ENCODE results near the gene TMEM131L. TPM values are rescaled to one million over a fixed set of nuclear protein-coding genes. Genes with fewer than 3 reads are reported as not detected.
"Not testable (repeated sequence)": the region's sequence is repeated elsewhere in the genome, so short reads cannot be mapped to it uniquely, and the experiment has no call there.

TMEM131L gene
- total and polyA plus RNA-seq, 5 experiments from 2014 or later = 13.8 to 72.6 (median 32.9) TPM

DNA sequence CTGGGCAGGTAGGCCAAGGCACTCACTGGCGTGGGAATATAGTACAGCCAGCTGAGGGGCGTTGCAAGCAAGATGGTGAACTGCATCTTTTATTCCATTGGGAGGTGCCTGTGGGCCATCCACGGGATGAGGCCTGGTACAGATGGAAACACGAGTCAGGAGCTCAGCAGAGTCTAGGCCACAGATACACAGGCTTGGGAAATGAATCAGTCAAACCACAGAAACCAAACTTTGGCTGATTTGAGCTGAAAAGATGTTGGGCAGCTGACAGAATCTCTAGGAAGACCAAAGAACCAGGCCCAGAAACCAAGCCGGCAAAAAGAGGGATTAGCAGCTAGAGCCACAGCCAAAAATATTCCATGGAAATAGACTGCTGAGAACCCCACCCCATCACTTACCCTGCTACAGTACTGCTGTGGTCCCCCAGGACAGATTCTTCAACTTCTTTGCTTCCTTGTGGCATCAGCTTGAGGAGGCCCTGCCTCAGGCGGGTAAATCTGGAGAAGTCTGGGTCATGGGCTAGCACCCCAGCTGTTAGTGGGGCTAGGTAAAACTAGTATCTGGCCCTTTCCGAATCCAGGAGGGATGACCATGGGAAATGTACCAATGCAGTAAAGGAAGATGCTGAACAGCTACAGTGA, 75.4 kb downstream of the TMEM131L start:
- H3K36me3 Mint-ChIP-seq = peaks cover 0 to 28% (median 0%) of the 10 kb centered on the region in 3 donors
- POLR2A ChIA-PET = interaction anchor here (0.5 to 2.2 kb wide), 5 partner anchors 10 to 201 kb away, joined by 3 to 7 read pairs (median 4); no protein-coding TSS in a partner anchor
- no peak for DNase-seq

DNA sequence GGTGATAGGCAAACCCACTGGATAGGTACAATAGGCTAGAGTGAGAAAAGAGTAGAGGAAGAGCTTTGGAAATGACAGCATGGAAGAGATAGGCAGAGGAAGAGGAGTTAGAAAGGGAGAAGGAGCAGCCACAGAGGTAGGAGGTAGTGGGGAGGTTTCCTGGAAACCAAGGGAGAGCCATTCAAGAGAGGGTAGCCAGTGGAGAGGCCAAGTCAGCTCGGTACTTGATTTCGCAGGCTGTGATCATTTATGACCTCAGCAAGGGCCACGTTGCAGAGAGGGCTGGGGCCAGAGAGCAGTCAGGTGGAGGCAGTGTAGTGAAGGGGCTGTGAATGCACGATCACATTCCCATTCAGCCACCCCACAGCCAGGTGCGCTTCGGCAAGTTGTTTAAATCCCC, 76.0 kb downstream of the TMEM131L start:
- peak overlapping the region in 5 of 10 donors; percentile 8 to 56 (median 46) for H3K4me3 Mint-ChIP-seq
- ATAC-seq = no peak
- H3K36me3 Mint-ChIP-seq = peaks cover 0 to 25% (median 0%) of the 10 kb centered on the region in 3 donors

More for the DNA sequence above, 75.4 kb downstream of the TMEM131L start:
- Mint-ChIP-seq H3K4me1 (peaks cover 41 to 93% (median 80%) of the 10 kb centered on the region in 4 donors), H3K9me3 (no peaks in the 10 kb centered on the region), H3K27me3 (no peaks in the 10 kb centered on the region), H3K4me3 (peak overlapping the region in 6 of 10 donors; percentile 8 to 56 (median 34)), H3K27ac (peak overlapping the region in 9 of 10 donors; percentile 14 to 97 (median 74))
- ATAC-seq = no peak

DNA sequence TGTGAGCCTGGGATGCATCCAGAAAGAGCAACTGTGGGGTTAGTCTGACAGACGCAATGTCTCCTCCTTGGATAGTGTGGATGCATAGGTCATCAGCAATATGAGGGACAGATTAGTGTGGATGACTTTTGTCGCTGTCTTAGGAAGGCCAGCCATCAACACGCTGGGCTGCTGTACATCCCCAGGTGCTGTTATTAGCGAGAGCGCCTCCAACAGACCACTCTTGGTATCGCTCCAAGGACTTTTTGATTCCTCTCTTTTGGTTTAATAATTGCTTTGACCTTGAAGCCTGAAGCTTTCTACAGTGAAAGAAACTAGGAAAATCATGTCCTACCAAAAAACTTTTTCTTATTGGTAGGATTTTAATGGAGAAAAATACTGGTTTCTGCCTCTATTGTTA, 76.7 kb downstream of the TMEM131L start:
- Mint-ChIP-seq H3K9me3 (no peaks in the 10 kb centered on the region), H3K4me1 (peaks cover 38 to 90% (median 76%) of the 10 kb centered on the region in 4 donors), H3K4me3 (peak overlapping the region in 3 of 10 donors; percentile 26 to 64 (median 42)), H3K36me3 (peaks cover 0 to 26% (median 0%) of the 10 kb centered on the region in 3 donors), H3K27ac (peak overlapping the region in 7 of 10 donors; percentile 32 to 97 (median 73)), H3K27me3 (no peaks in the 10 kb centered on the region)
- DNase-seq = no peak
- no peak for ATAC-seq
- POLR2A ChIA-PET = no interaction called here

More for the DNA sequence above, 76.0 kb downstream of the TMEM131L start:
- POLR2A ChIA-PET = interaction anchor here (0.8 to 2.2 kb wide), 4 partner anchors 11 to 74 kb away, joined by 3 to 7 read pairs (median 4); no protein-coding TSS in a partner anchor
- Mint-ChIP-seq H3K4me1 (peaks cover 40 to 91% (median 76%) of the 10 kb centered on the region in 4 donors), H3K27ac (peak overlapping the region in 9 of 10 donors; percentile 20 to 97 (median 68)), H3K9me3 (no peaks in the 10 kb centered on the region), H3K27me3 (no peaks in the 10 kb centered on the region)
- no peak for DNase-seq

DNA sequence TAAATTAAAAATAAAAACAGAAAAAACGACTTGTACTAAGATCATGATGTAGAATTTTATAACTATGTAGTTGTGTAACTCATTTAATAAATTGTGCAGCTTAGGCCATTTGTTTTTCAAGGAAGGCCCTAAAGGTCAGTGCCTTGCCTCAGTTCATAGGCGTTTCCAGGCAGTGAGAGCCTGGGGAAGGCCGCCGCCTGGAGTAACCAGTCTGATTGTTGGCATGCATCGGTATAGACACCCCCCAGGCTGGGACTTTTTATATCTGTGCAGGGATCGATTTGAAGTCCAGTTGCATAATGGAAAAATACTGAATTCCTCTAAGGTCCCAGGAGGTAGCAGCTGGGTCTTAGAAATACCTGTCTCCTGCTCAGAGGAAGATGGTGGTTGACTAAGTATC, 77.2 kb downstream of the TMEM131L start:
- peak overlapping the region in 4 of 10 donors; percentile 13 to 59 (median 40) for H3K27ac Mint-ChIP-seq
- no peak for DNase-seq
- peaks cover 0 to 26% (median 0%) of the 10 kb centered on the region in 3 donors for H3K36me3 Mint-ChIP-seq
- H3K4me3 Mint-ChIP-seq = no peak overlapping the region
- H3K27me3 Mint-ChIP-seq = no peaks in the 10 kb centered on the region
- POLR2A ChIA-PET = interaction anchor here (0.6 kb wide), 1 partner anchor 63 kb away, joined by 4 read pairs; no protein-coding TSS in a partner anchor
- H3K4me1 Mint-ChIP-seq = peaks cover 34 to 89% (median 75%) of the 10 kb centered on the region in 4 donors
- no peaks in the 10 kb centered on the region for H3K9me3 Mint-ChIP-seq
- ATAC-seq = no peak

DNA sequence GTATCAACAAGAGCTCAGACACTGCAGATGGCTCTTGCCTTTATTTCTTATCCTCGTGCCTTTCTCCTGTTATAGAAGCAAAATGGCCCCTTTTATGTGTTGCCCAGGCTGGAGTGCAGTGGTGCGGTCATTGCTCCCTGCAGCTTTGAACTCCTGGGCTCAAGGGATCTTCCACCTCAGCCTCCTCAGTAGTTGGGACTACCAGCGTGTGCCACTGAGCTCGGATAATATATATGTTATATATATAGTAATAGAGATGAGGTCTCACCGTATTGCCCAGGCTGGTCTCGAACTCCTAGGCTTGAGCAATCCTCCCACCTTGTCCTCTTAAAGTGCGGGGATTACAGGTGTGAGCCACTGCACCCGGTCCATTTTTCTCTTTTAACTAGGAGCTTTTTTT, 79.7 kb downstream of the TMEM131L start:
- peak overlapping the region in 1 of 10 donors; percentile 28 for H3K4me3 Mint-ChIP-seq
- POLR2A ChIA-PET = interaction anchor here (0.5 kb wide), 1 partner anchor 129 kb away, joined by 4 read pairs; no protein-coding TSS in a partner anchor
- H3K36me3 Mint-ChIP-seq = peaks cover 0 to 21% (median 2%) of the 10 kb centered on the region in 3 donors
- peaks cover 30 to 82% (median 70%) of the 10 kb centered on the region in 4 donors for H3K4me1 Mint-ChIP-seq
- no peak for ATAC-seq
- peak overlapping the region in 4 of 10 donors; percentile 2 to 56 (median 22) for H3K27ac Mint-ChIP-seq
- DNase-seq = no peak
- H3K9me3 Mint-ChIP-seq = no peaks in the 10 kb centered on the region
- H3K27me3 Mint-ChIP-seq = no peaks in the 10 kb centered on the region

DNA sequence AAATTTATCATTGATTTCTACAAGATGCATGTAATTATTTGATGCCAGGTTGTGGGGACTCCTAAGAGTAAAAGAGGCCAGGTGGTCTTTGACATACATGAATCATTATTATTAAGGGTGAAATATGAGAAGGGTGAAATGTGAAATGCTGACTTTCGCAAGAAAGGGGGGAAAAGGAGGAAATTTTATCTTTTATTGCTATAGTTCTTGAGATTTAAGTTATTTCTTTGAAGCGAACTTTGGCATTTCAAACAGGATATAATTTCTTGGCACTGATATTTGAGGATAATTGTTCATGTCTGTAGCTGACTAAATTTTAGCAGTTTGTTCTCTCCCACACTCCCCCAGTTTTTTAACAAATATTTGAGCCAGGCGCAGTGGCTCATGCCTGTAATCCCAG, 80.1 kb downstream of the TMEM131L start:
- Mint-ChIP-seq H3K27me3 (no peaks in the 10 kb centered on the region), H3K36me3 (peaks cover 0 to 23% (median 5%) of the 10 kb centered on the region in 3 donors), H3K4me1 (peaks cover 28 to 80% (median 68%) of the 10 kb centered on the region in 4 donors), H3K4me3 (peak overlapping the region in 1 of 10 donors; percentile 28), H3K9me3 (no peaks in the 10 kb centered on the region), H3K27ac (peak overlapping the region in 6 of 10 donors; percentile 2 to 63 (median 50))
- POLR2A ChIA-PET = interaction anchor here (1.1 kb wide), 1 partner anchor 15 kb away, joined by 3 read pairs; no protein-coding TSS in a partner anchor
- DNase-seq (no peak), ATAC-seq (no peak)

DNA sequence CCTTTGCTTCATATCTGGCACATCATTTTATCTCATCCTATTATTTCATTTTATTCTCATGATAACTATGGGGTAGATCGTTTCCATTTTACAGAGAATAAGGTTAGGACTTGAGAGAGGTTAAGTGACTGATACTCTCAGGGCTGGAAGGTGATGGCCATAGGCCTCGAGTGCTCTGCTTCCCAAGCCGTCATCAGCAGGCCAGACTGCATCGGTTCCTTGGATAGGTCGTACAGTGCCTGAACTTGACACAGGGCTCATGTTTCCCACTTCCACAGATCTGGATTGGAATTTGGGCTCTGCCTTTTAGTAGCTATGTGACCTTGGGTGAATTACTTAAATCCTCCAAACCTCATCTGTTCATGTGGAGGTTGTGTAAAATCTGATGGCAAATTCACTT, 81.4 kb downstream of the TMEM131L start:
- no peaks in the 10 kb centered on the region for H3K27me3 Mint-ChIP-seq
- POLR2A ChIA-PET = interaction anchor here (0.5 to 1.1 kb wide), 3 partner anchors 16 to 21 kb away, joined by 3 to 6 read pairs (median 4); no protein-coding TSS in a partner anchor
- no peak for ATAC-seq
- peak overlapping the region in 4 of 10 donors; percentile 58 to 74 (median 69) for H3K27ac Mint-ChIP-seq
- peaks cover 0 to 27% (median 5%) of the 10 kb centered on the region in 3 donors for H3K36me3 Mint-ChIP-seq
- DNase-seq = no peak
- no peak overlapping the region for H3K4me3 Mint-ChIP-seq
- peaks cover 18 to 67% (median 56%) of the 10 kb centered on the region in 4 donors for H3K4me1 Mint-ChIP-seq
- H3K9me3 Mint-ChIP-seq = no peaks in the 10 kb centered on the region

DNA sequence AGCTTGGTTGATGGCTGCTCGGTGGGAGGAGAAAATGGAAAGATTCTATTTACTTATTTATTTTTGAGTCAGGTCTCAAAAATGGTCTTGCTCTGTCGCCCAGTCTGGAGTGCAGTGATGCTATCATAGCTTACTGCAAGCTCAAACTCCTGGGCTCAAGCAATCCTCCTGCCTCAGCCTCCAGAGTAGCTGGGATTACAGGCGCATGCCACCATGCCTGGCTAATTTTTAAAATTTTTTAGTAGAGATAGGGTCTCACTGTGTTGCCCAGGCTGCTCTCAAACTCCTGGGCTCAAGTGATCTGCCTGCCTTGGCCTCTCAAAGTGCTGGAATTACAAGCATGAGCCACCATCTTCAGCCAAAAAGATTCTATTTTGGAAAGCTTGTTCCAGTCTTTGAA, 82.7 kb downstream of the TMEM131L start:
- not testable (repeated sequence) for ATAC-seq, DNase-seq, H3K27me3 Mint-ChIP-seq, H3K9me3 Mint-ChIP-seq
- Mint-ChIP-seq H3K27ac (peak overlapping the region in 7 of 10 donors; percentile 28 to 82 (median 81)), H3K4me3 (peak overlapping the region in 1 of 10 donors; percentile 30), H3K4me1 (peaks cover 21 to 67% (median 57%) of the 10 kb centered on the region in 4 donors), H3K36me3 (peaks cover 0 to 36% (median 5%) of the 10 kb centered on the region in 3 donors)
- POLR2A ChIA-PET = interaction anchor here (0.7 kb wide), 2 partner anchors 8 to 9 kb away, joined by 3 read pairs; no protein-coding TSS in a partner anchor

DNA sequence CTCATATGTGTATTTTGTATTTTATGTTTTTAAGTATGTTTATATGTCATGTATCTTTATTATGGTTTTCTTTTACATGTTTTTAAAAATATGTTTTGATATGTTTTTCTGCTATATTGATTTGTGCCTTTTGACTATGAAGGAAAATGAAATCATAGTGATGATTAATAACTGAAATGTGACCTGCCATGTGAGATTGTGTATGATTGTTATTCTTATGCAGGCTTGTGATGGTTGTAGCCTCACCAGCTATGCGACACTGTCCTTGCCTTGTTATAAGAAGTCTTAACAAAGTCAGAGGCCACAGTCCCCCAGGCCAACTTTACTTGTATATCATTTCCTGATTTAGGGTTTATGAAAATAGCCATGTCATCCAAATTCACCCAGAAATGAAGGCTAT, 83.2 kb downstream of the TMEM131L start:
- DNase-seq = no peak
- Mint-ChIP-seq H3K4me1 (peaks cover 19 to 62% (median 53%) of the 10 kb centered on the region in 4 donors), H3K36me3 (peaks cover 0 to 36% (median 5%) of the 10 kb centered on the region in 3 donors), H3K27me3 (no peaks in the 10 kb centered on the region), H3K27ac (peak overlapping the region in 7 of 10 donors; percentile 19 to 82 (median 67)), H3K9me3 (no peaks in the 10 kb centered on the region), H3K4me3 (peak overlapping the region in 2 of 10 donors; percentile 14 to 19)
- POLR2A ChIA-PET = interaction anchor here (0.7 kb wide), 2 partner anchors 9 to 10 kb away, joined by 3 read pairs; no protein-coding TSS in a partner anchor
- no peak for ATAC-seq

DNA sequence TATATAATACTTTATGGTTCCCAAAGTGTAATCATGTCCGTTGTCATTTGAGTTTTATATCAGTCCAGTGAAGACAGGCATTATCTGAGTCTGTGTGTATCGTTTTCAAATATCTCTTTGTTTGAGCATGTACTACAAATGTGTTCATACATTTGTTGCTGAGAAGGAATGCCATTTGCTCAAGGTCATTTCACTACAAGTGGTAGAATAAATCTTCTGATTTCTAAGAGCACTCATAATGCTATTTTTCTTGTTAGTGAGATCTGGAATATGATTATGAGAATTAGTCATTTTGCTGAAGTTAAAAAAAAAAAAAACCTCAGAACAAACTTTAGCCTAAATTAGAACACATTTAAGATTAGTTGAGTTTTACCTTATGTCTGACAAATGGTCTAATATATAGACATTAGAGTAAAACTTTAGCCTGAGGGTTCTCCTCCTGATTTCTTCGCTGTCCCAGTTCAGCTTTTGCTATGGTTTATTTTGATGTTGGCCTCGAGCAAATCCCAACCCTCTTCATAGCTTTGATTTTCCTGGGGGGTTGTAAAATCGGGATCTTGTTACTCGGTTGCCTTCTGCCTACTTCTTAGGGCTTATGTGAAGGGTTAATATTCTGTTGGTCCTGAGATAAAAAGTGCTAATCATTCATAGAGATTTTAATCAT, 87.1 kb downstream of the TMEM131L start:
- POLR2A ChIA-PET = no interaction called here
- H3K4me3 Mint-ChIP-seq = no peak overlapping the region
- no peaks in the 10 kb centered on the region for H3K27me3 Mint-ChIP-seq
- H3K27ac Mint-ChIP-seq = peak overlapping the region in 6 of 10 donors; percentile 14 to 80 (median 44)
- no peaks in the 10 kb centered on the region for H3K9me3 Mint-ChIP-seq
- ATAC-seq = no peak
- DNase-seq = no peak
- H3K36me3 Mint-ChIP-seq = peaks cover 0 to 63% (median 7%) of the 10 kb centered on the region in 3 donors
- H3K4me1 Mint-ChIP-seq = peaks cover 23 to 55% (median 45%) of the 10 kb centered on the region in 4 donors

DNA sequence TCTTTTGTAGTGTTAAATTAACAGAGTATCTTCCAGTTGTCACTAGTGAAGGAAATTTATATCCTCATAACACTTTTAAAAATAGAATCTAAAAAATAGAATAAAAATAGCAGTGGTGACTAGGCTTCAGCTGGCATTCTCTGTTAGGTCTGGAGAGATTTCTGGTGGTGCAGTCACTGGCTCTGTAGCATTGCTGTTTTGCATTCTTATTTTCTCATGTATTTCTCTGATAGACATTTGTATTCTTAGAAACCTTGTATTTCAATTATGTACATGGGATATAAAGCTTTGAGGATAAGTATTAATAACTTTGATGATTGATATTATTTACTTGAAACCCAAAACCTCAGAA, 87.6 kb downstream of the TMEM131L start:
- Mint-ChIP-seq H3K27ac (peak overlapping the region in 3 of 10 donors; percentile 14 to 80 (median 39)), H3K27me3 (no peaks in the 10 kb centered on the region), H3K36me3 (peaks cover 0 to 67% (median 8%) of the 10 kb centered on the region in 3 donors), H3K4me3 (no peak overlapping the region), H3K9me3 (no peaks in the 10 kb centered on the region), H3K4me1 (peaks cover 20 to 53% (median 41%) of the 10 kb centered on the region in 4 donors)
- DNase-seq (no peak), ATAC-seq (no peak)
- POLR2A ChIA-PET = no interaction called here

DNA sequence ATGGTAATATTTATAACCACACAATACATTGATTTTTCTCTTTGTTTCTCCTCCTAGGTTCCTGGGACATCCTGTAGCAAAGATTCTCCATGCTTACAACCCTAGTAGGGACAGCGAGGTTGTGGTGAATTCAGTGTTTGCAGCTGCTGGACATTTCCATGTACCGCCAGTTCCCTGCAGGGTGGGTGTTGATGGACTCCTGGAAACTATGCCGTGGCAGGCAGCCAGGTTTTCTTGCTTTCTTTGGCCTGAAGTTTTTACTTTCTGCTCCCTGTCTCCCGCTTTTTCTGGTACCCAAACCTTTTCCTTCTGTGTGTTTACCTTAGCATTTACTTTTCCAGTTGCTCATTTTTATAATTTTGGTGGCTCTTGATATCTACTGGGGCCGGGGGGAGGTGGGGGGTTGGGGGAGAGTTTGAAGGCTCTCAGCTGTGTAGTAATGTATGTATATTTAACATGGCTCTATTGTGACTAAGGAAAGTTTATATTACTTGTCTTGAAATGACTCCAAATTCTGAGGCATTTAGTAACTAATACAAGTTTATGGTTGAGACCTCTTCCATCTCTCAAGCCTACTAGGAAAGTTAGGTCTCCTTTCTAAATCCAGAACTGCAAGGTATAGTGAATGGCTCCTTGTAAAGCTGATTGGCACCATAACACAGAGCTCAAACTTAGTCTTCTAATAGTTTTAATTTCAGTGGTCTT, 89.7 kb downstream of the TMEM131L start:
- Mint-ChIP-seq H3K27me3 (no peaks in the 10 kb centered on the region), H3K4me3 (no peak overlapping the region), H3K27ac (peak overlapping the region in 6 of 10 donors; percentile 12 to 86 (median 48)), H3K4me1 (peaks cover 24 to 47% (median 39%) of the 10 kb centered on the region in 4 donors), H3K9me3 (peaks cover 0 to 8% (median 3%) of the 10 kb centered on the region in 9 donors), H3K36me3 (peaks cover 12 to 79% (median 20%) of the 10 kb centered on the region in 3 donors)
- DNase-seq (no peak), ATAC-seq (no peak)
- POLR2A ChIA-PET = interaction anchor here (0.6 to 1.1 kb wide), 3 partner anchors 32 to 117 kb away, joined by 3 read pairs; partner anchors contain the start of gene TMEM131L
